Pancreas (tissue), 10 donors: ENCODE results near the gene KPNA1. TPM values are rescaled to one million over a fixed set of nuclear protein-coding genes. Genes with fewer than 3 reads are reported as not detected.

Source experiments
- ATAC-seq, 4 donors: fragments of 200-7000 bp; cut with Tn5 transposase; one replicate each; pipeline versions ENCODE4 v1.8.0 to v1.9.1; 2020; ENCODE audit warnings: mild to moderate bottlenecking in 4 of 4, moderate library complexity in 4 of 4
- DNase-seq, 6 donors: peaks; one replicate each; pipeline ENCODE4 v3.0.0-alpha.2; 2020
- FAIRE-seq: peaks from 2 replicates; lab custom pipeline; 2012; peaks lifted over from hg19 to GRCh38; lab: Jason Lieb, UNC
- H3K27ac ChIP-seq, 4 donors: fragments of 200-600 bp; sonication (generic); 1 replicate in 3 of 4; 2 replicates in 1 of 4; pipeline versions ENCODE4 v1.5.0 to v1.8.0; 2020
- H3K27me3 ChIP-seq, 4 donors: fragments of 200-600 bp; one replicate each; pipeline ENCODE4 v1.8.0; 2021
- H3K36me3 ChIP-seq, 3 donors: fragments of 200-600 bp; sonication (generic) in 1 of 3; one replicate each; pipeline versions ENCODE4 v1.5.0 to v1.8.0; 2020 to 2021
- H3K4me1 ChIP-seq, 3 donors: fragments of 200-600 bp; one replicate each; pipeline ENCODE4 v1.8.0; 2021
- H3K4me3 ChIP-seq, 4 donors: fragments of 200-600 bp; sonication (generic) in 2 of 4; one replicate each; pipeline versions ENCODE4 v1.5.0 to v1.8.0; 2020 to 2021
- H3K9me3 ChIP-seq, 4 donors: fragments of 200-600 bp; one replicate each; pipeline ENCODE4 v1.8.0; 2021
- CTCF ChIP-seq, 4 donors: fragments of 200-600 bp; sonication (generic) in 3 of 4; IDR thresholded peaks; one replicate each; pipeline versions ENCODE4 v1.5.0 to v1.8.0; 2021; ENCODE audit warnings: antibody characterized with exemption in 4 of 4
- WGBS, 2 donors: extraction: QIAGEN DNeasy Blood & Tissue Kit; methylation state at CpG; one replicate each; pipeline ENCODE4 v1.1.7; 2013; 5-methylcytosine and 5-hydroxymethylcytosine counted together
- intact Hi-C, 3 donors: fragments of 100-400 bp; cut with DNase I; formaldehyde crosslinking; loops; one replicate each; pipeline versions ENCODE4 v1.11.1 to v1.14.2; 2022
- polyA plus RNA-seq, 2 donors: library from polyadenylated mRNA; stranded (reverse); fragments of 200-250 nt; gene quantifications; one replicate each; pipeline ENCODE4 v1.2.3, GENCODE V29; 2013
- total RNA-seq, 6 donors: library from RNA; stranded (reverse); fragmentation: NEBNext Ultra II Directional in 4 of 6; extraction: Animal tissue kit (Norgen Biotek cat#: 25700) in 4 of 6; gene quantifications; one replicate each; pipeline versions ENCODE4 v1.2.1 to v1.2.4, GENCODE V29; 2021 to 2023
- donor health status: healthy with polysubstance abuse.
- donor health status: DM: no; HTN: no; CAD: no; lungs with moderate emphysema.
- donor health status: DM: no; HTN: no; CAD: no.
- donor health status: control.
- donor health status: control.
- donor health status: Bipolar disorder and iron deficiency.
- donor health status: DM: yes; HTN: yes; CAD: no.
- donor health status: DM: no; HTN: no; CAD: no.
- donor health status: DM: no; HTN: no; CAD: no.
- donor health status: DM: yes; HTN: yes; CAD: no.

Gene KPNA1
- total and polyA plus RNA-seq, 8 donors, result 5.7 to 35.1 (median 21.8) TPM

GRCh38 chr3:122410639-122411038 lies 104.1 kb downstream of the KPNA1 start:
- no peaks in the 10 kb centered on the region for H3K9me3 ChIP-seq
- 73 to 84% methylated on average over 6 of the region's 6 CpGs for WGBS, 2 donors
- no peaks in the 10 kb centered on the region for H3K27me3 ChIP-seq
- TF ChIP-seq CTCF (IDR thresholded peaks at IDR 0.05), result no peak
- no peak overlapping the region for H3K4me3 ChIP-seq
- no peak for FAIRE-seq
- H3K36me3 ChIP-seq, result peaks cover 0 to 30% (median 17%) of the 10 kb centered on the region in 3 donors
- no peak for ATAC-seq
- no peak for DNase-seq
- intact Hi-C loops, result no loop called here
- peaks cover 17 to 24% (median 21%) of the 10 kb centered on the region in 3 donors for H3K4me1 ChIP-seq
- no peak overlapping the region for H3K27ac ChIP-seq

DNA sequence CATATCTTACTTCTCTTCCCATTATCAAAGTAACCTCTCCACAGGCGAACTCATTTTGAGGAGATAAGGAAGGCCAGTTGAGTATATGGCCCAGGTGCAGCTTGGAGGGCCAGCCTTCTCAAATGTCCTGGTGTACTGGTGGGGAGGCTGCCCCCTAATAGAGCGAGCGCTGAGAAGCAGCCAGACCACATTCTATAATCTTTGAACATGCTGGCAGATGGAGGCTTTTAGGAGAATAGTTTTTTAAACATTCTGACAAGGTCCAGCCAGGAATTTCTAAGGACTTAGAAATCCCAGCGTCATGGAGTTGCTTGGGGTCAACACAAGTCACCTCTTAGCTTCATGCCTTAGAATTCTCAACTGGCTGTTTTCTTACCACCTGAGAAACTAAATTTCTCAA lies 104.6 kb downstream of the KPNA1 start:
- DNase-seq, result no peak
- 71 to 76% methylated on average over 4 of the region's 4 CpGs for WGBS, 2 donors
- Histone ChIP-seq H3K9me3 (no peaks in the 10 kb centered on the region), H3K36me3 (peaks cover 0 to 33% (median 19%) of the 10 kb centered on the region in 3 donors), H3K4me3 (no peak overlapping the region), H3K27ac (no peak overlapping the region), H3K27me3 (no peaks in the 10 kb centered on the region), H3K4me1 (peaks cover 17 to 23% (median 20%) of the 10 kb centered on the region in 3 donors)
- no peak for ATAC-seq
- FAIRE-seq, result no peak
- intact Hi-C loops, result no loop called here
- TF ChIP-seq CTCF (IDR thresholded peaks at IDR 0.05), result no peak

- Histone ChIP-seq H3K4me1 (peaks cover 13 to 16% (median 15%) of the 10 kb centered on the region in 3 donors), H3K27me3 (no peaks in the 10 kb centered on the region), H3K36me3 (peaks cover 0 to 40% (median 19%) of the 10 kb centered on the region in 3 donors), H3K27ac (no peak overlapping the region), H3K9me3 (no peaks in the 10 kb centered on the region), H3K4me3 (no peak overlapping the region)
- no peak for DNase-seq
- TF ChIP-seq CTCF (IDR thresholded peaks at IDR 0.05), result no peak
- ATAC-seq, result peak in 1 of 4 donors; percentile 54
- intact Hi-C loops, result no loop called here
- no peak for FAIRE-seq
- WGBS, 2 donors, result 72 to 76% methylated on average over 6 of the region's 6 CpGs
Observed at GRCh38 chr3:122409446-122409845, 105.3 kb downstream of the KPNA1 start.

GRCh38 chr3:122407946-122408345 lies 106.8 kb downstream of the KPNA1 start:
- intact Hi-C loops, result no loop called here
- no peaks in the 10 kb centered on the region for H3K27me3 ChIP-seq
- H3K4me1 ChIP-seq, result peaks cover 0 to 11% (median 0%) of the 10 kb centered on the region in 3 donors
- ATAC-seq (no peak), DNase-seq (no peak), FAIRE-seq (no peak)
- no peak overlapping the region for H3K4me3 ChIP-seq
- no peak for TF ChIP-seq CTCF (IDR thresholded peaks at IDR 0.05)
- peaks cover 0 to 55% (median 21%) of the 10 kb centered on the region in 3 donors for H3K36me3 ChIP-seq
- 37 to 51% methylated on average over 1 of the region's 1 CpG for WGBS, 2 donors
- H3K9me3 ChIP-seq, result no peaks in the 10 kb centered on the region
- no peak overlapping the region for H3K27ac ChIP-seq

GRCh38 chr3:122406198-122406597 lies 108.5 kb downstream of the KPNA1 start:
- TF ChIP-seq CTCF (IDR thresholded peaks at IDR 0.05), result no peak
- no peak overlapping the region for H3K4me3 ChIP-seq
- H3K27me3 ChIP-seq, result no peaks in the 10 kb centered on the region
- intact Hi-C loops, result no loop called here
- H3K4me1 ChIP-seq, result peaks cover 0 to 2% (median 0%) of the 10 kb centered on the region in 3 donors
- WGBS, 2 donors, result 75 to 93% methylated on average over 4 of the region's 4 CpGs
- H3K27ac ChIP-seq, result no peak overlapping the region
- no peaks in the 10 kb centered on the region for H3K9me3 ChIP-seq
- DNase-seq (no peak), FAIRE-seq (no peak), ATAC-seq (no peak)
- peaks cover 0 to 58% (median 21%) of the 10 kb centered on the region in 3 donors for H3K36me3 ChIP-seq
